Sigmoid colon (tissue), 7 donors: Measurements from ENCODE around the gene CDK5RAP3. TPM values are rescaled to one million over a fixed set of nuclear protein-coding genes. Genes with fewer than 3 reads are reported as not detected.

ENCODE experiments used
- DNase-seq: peaks from one replicate; pipeline ENCODE4 v3.0.0-alpha.2; 2019
- H3K27ac ChIP-seq, 4 donors: fragments of 200-600 bp; sonication (generic); one replicate each; pipeline ENCODE4 v1.5.1; 2016 to 2019; ENCODE audit warnings: mild to moderate bottlenecking in 1 of 4
- H3K27me3 ChIP-seq, 3 donors: fragments of 200-600 bp; sonication (generic); one replicate each; pipeline ENCODE4 v1.5.1; 2019; ENCODE audit warnings: mild to moderate bottlenecking in 1 of 3
- H3K36me3 ChIP-seq, 4 donors: fragments of 200-600 bp; sonication (generic); one replicate each; pipeline ENCODE4 v1.5.1; 2016 to 2019
- H3K4me1 ChIP-seq, 4 donors: fragments of 200-600 bp; sonication (generic); one replicate each; pipeline ENCODE4 v1.5.1; 2017 to 2019
- H3K4me3 ChIP-seq, 4 donors: fragments of 200-600 bp; sonication (generic); one replicate each; pipeline ENCODE4 v1.5.1; 2017 to 2019; ENCODE audit warnings: mild to moderate bottlenecking in 2 of 4, moderate library complexity in 1 of 4
- H3K9me3 ChIP-seq, 4 donors: fragments of 200-600 bp in 3 of 4; sonication (generic) in 3 of 4; one replicate each; pipeline versions ENCODE4 v1.5.1 to v1.6.1; 2013 to 2019
- CTCF ChIP-seq, 4 experiments: fragments of 450-650 bp in 3 of 4; fragments of 200-600 bp in 1 of 4; IDR thresholded peaks; one replicate each; pipeline ENCODE4 v1.5.1; 2016 to 2019; ENCODE audit warnings: antibody characterized with exemption in 4 of 4, mild to moderate bottlenecking in 3 of 4, moderate library complexity in 2 of 4
- EP300 ChIP-seq, 4 donors: sonication (generic); formaldehyde crosslinking; IDR thresholded peaks; one replicate each; pipeline ENCODE4 v1.6.1; 2017; ENCODE audit warnings: antibody characterized with exemption in 4 of 4
- POLR2A ChIP-seq, 2 donors: fragments of 450-650 bp; IDR thresholded peaks; one replicate each; pipeline ENCODE4 v1.6.1; 2016; ENCODE audit warnings: antibody characterized with exemption in 2 of 2, mild to moderate bottlenecking in 2 of 2, moderate library complexity in 2 of 2
- POLR2AphosphoS5 ChIP-seq, 4 donors: sonication (generic); formaldehyde crosslinking; IDR thresholded peaks; one replicate each; pipeline ENCODE4 v1.6.1; 2017; ENCODE audit warnings: antibody characterized with exemption in 4 of 4
- WGBS, 2 donors: extraction: QIAGEN DNeasy Blood & Tissue Kit; methylation state at CpG; one replicate each; pipeline ENCODE4 v1.1.7; 2013; 5-methylcytosine and 5-hydroxymethylcytosine counted together
- intact Hi-C: fragments of 100-400 bp; cut with DNase I; formaldehyde crosslinking; loops from one replicate; pipeline ENCODE4 v1.15.1; 2023
- polyA plus RNA-seq, 3 donors: library from polyadenylated mRNA; stranded (reverse); fragments of 200-250 nt; gene quantifications; one replicate each; pipeline ENCODE4 v1.2.3, GENCODE V29; 2013
- total RNA-seq, 4 donors: library from RNA; depleted of rRNA; stranded (reverse); fragments of >200 nt; gene quantifications; one replicate each; pipeline ENCODE4 v1.1.0, GENCODE V29; 2016
- donor health status: healthy with polysubstance abuse.
- donor health status: Bipolar disorder and iron deficiency.
- donor health status: healthy.

The CDK5RAP3 gene
- total and polyA plus RNA-seq, 7 donors, result 43.5 to 200 (median 71.5) TPM

GRCh38 chr17:48030531-48030930 is 59.6 kb downstream of the CDK5RAP3 start:
- no peak for DNase-seq
- TF ChIP-seq POLR2A (IDR thresholded peaks at IDR 0.05) (no peak), CTCF (IDR thresholded peaks at IDR 0.05) (no peak), POLR2AphosphoS5 (IDR thresholded peaks at IDR 0.05) (no peak), EP300 (IDR thresholded peaks at IDR 0.05) (no peak)
- peaks cover 0 to 23% (median 19%) of the 10 kb centered on the region in 4 donors for H3K4me1 ChIP-seq
- intact Hi-C loops, result no loop called here
- H3K27ac ChIP-seq, result peak overlapping the region in 3 of 4 donors; percentile 18 to 49 (median 31)
- H3K27me3 ChIP-seq, result no peaks in the 10 kb centered on the region
- no peak overlapping the region for H3K4me3 ChIP-seq
- WGBS, 2 donors, result 41 to 64% methylated on average over 5 of the region's 5 CpGs
- H3K9me3 ChIP-seq, result no peaks in the 10 kb centered on the region
- H3K36me3 ChIP-seq, result peaks cover 0 to 6% (median 0%) of the 10 kb centered on the region in 4 donors

Other genes starting within 250 kb of the CDK5RAP3 start
- under 1 TPM in 2 of 4 donors, not detected in 2; 0.36 to 0.41 TPM for gene TBX21, start 237.9 kb upstream of the CDK5RAP3 start, total RNA-seq
- 1 to 10 TPM in 1 of 3 donors, under 1 TPM in 2; under 0.01 to 1.2 (median 0.23) TPM for gene TBX21, start 237.9 kb upstream of the CDK5RAP3 start, polyA plus RNA-seq
- 1 to 10 TPM; 2.9 to 7.8 (median 4.1) TPM for gene OSBPL7, start 149.3 kb upstream of the CDK5RAP3 start, total RNA-seq
- 10 to 100 TPM; 14.1 to 40.8 (median 16.2) TPM for gene OSBPL7, start 149.3 kb upstream of the CDK5RAP3 start, polyA plus RNA-seq
- gene MRPL10, start 139.6 kb upstream of the CDK5RAP3 start, total RNA-seq, result 10 to 100 TPM; 54.8 to 58.8 (median 56.9) TPM
- 10 to 100 TPM; 38.8 to 49.4 (median 42.6) TPM for gene MRPL10, start 139.6 kb upstream of the CDK5RAP3 start, polyA plus RNA-seq
- gene LRRC46, start 139.4 kb upstream of the CDK5RAP3 start, total RNA-seq, result under 1 TPM in 2 of 4 donors, not detected in 2; 0.28 to 0.36 TPM
- gene LRRC46, start 139.4 kb upstream of the CDK5RAP3 start, polyA plus RNA-seq, result under 1 TPM in 1 of 3 donors, not detected in 2; 0.48 TPM
- gene SCRN2, start 129.8 kb upstream of the CDK5RAP3 start, total RNA-seq, result 10 to 100 TPM; 22.5 to 28.8 (median 23.4) TPM
- 10 to 100 TPM; 36.0 to 44.6 (median 42.6) TPM for gene SCRN2, start 129.8 kb upstream of the CDK5RAP3 start, polyA plus RNA-seq
- under 1 TPM in 1 of 4 donors, not detected in 3; 0.16 TPM for gene SP6, start 120.0 kb upstream of the CDK5RAP3 start, total RNA-seq
- 10 to 100 TPM in 1 of 3 donors, 1 to 10 TPM in 2; 1.2 to 18.8 (median 3.5) TPM for gene SP6, start 120.0 kb upstream of the CDK5RAP3 start, polyA plus RNA-seq
- 1 to 10 TPM; 3.0 to 8.3 (median 5.6) TPM for gene SP2, start 74.9 kb upstream of the CDK5RAP3 start, total RNA-seq
- gene SP2, start 74.9 kb upstream of the CDK5RAP3 start, polyA plus RNA-seq, result 10 to 100 TPM; 13.8 to 19.2 (median 18.0) TPM
- gene PNPO, start 29.5 kb upstream of the CDK5RAP3 start, total RNA-seq, result 10 to 100 TPM; 14.3 to 16.5 (median 15.2) TPM
- 10 to 100 TPM in 2 of 3 donors, 1 to 10 TPM in 1; 9.6 to 14.3 (median 12.0) TPM for gene PNPO, start 29.5 kb upstream of the CDK5RAP3 start, polyA plus RNA-seq
- gene PRR15L, start 13.2 kb upstream of the CDK5RAP3 start, total RNA-seq, result under 1 TPM in 1 of 4 donors, not detected in 3; 0.36 TPM
- gene PRR15L, start 13.2 kb upstream of the CDK5RAP3 start, polyA plus RNA-seq, result 100 to 1,000 TPM; 211 to 334 (median 290) TPM
- 10 to 100 TPM; 52.3 to 64.0 (median 58.9) TPM for gene COPZ2, start 66.7 kb downstream of the CDK5RAP3 start, total RNA-seq
- 10 to 100 TPM in 1 of 3 donors, 1 to 10 TPM in 2; 5.5 to 19.2 (median 6.9) TPM for gene COPZ2, start 66.7 kb downstream of the CDK5RAP3 start, polyA plus RNA-seq
- gene NFE2L1, start 77.2 kb downstream of the CDK5RAP3 start, total RNA-seq, result 100 to 1,000 TPM; 126 to 174 (median 141) TPM
- 100 to 1,000 TPM in 1 of 3 donors, 10 to 100 TPM in 2; 44.4 to 134 (median 61.5) TPM for gene NFE2L1, start 77.2 kb downstream of the CDK5RAP3 start, polyA plus RNA-seq
- gene CBX1, start 130.4 kb downstream of the CDK5RAP3 start, total RNA-seq, result 10 to 100 TPM; 29.1 to 37.4 (median 32.9) TPM
- gene CBX1, start 130.4 kb downstream of the CDK5RAP3 start, polyA plus RNA-seq, result 10 to 100 TPM; 26.8 to 36.1 (median 31.8) TPM
- gene SNX11, start 136.7 kb downstream of the CDK5RAP3 start, total RNA-seq, result 10 to 100 TPM in 3 of 4 donors, 1 to 10 TPM in 1; 10.0 to 19.3 (median 15.7) TPM
- gene SNX11, start 136.7 kb downstream of the CDK5RAP3 start, polyA plus RNA-seq, result 10 to 100 TPM; 22.2 to 27.8 (median 25.2) TPM